Peyer's patch (tissue), 4 donors: Measurements from ENCODE around the gene FDX1. TPM values are rescaled to one million over a fixed set of nuclear protein-coding genes. Genes with fewer than 3 reads are reported as not detected.
"Not testable (repeated sequence)": the region's sequence is repeated elsewhere in the genome, so short reads cannot be mapped to it uniquely, and the experiment has no call there.

Experiments
- DNase-seq, 3 donors: peaks; one replicate each; pipeline ENCODE4 v3.0.0-alpha.2; 2017 to 2019
- H3K27ac ChIP-seq, 4 donors: fragments of 200-600 bp; sonication (generic); one replicate each; pipeline ENCODE4 v1.5.1; 2016 to 2019
- H3K27me3 ChIP-seq, 2 donors: fragments of 200-600 bp; sonication (generic); one replicate each; pipeline ENCODE4 v1.5.1; 2019
- H3K36me3 ChIP-seq, 3 donors: fragments of 200-600 bp; sonication (generic); one replicate each; pipeline ENCODE4 v1.5.1; 2016 to 2019
- H3K4me1 ChIP-seq, 4 donors: fragments of 200-600 bp; sonication (generic); one replicate each; pipeline ENCODE4 v1.5.1; 2016 to 2019
- H3K4me3 ChIP-seq, 4 donors: fragments of 200-600 bp; sonication (generic); 1 replicate in 3 of 4; 2 replicates in 1 of 4; pipeline ENCODE4 v1.5.1; 2016 to 2019; ENCODE audit warnings: mild to moderate bottlenecking in 1 of 4
- H3K9me3 ChIP-seq, 4 donors: fragments of 200-600 bp; sonication (generic); one replicate each; pipeline ENCODE4 v1.5.1; 2016 to 2019; ENCODE audit warnings: mild to moderate bottlenecking in 1 of 4
- CTCF ChIP-seq, 6 experiments: fragments of 450-650 bp in 4 of 6; fragments of 200-600 bp in 2 of 6; sonication (generic) in 1 of 6; IDR thresholded peaks; one replicate each; pipeline ENCODE4 v1.5.1; 2017 to 2019; ENCODE audit warnings: antibody characterized with exemption in 6 of 6, mild to moderate bottlenecking in 3 of 6, moderate library complexity in 1 of 6
- POLR2A ChIP-seq, 2 donors: fragments of 450-650 bp; IDR thresholded peaks; one replicate each; pipeline ENCODE4 v1.5.1; 2017; ENCODE audit warnings: antibody characterized with exemption in 2 of 2, mild to moderate bottlenecking in 2 of 2, moderate library complexity in 2 of 2
- total RNA-seq, 4 donors: library from RNA; depleted of rRNA; stranded (reverse); fragments of >200 nt; gene quantifications; one replicate each; pipeline ENCODE4 v1.1.0, GENCODE V29; 2016

Gene FDX1
- total RNA-seq, 4 donors from 2014 or later, result 14.0 to 25.0 (median 15.5) TPM

GRCh38 chr11:110407315-110407714 is 22.4 kb upstream of the FDX1 start:
- no peaks in the 10 kb centered on the region for H3K4me1 ChIP-seq
- H3K9me3 ChIP-seq, result no peaks in the 10 kb centered on the region

GRCh38 chr11:110409174-110409573 is 20.6 kb upstream of the FDX1 start:
- no peak overlapping the region for H3K4me3 ChIP-seq
- no peaks in the 10 kb centered on the region for H3K27me3 ChIP-seq
- TF ChIP-seq CTCF (IDR thresholded peaks at IDR 0.05) (no peak), POLR2A (IDR thresholded peaks at IDR 0.05) (no peak)
- H3K27ac ChIP-seq, result no peak overlapping the region
- H3K9me3 ChIP-seq, result no peaks in the 10 kb centered on the region
- DNase-seq, result no peak
- H3K4me1 ChIP-seq, result no peaks in the 10 kb centered on the region
- no peaks in the 10 kb centered on the region for H3K36me3 ChIP-seq

More at GRCh38 chr11:110407315-110407714, 22.4 kb upstream of the FDX1 start:
- Histone ChIP-seq H3K4me3 (no peak overlapping the region), H3K27ac (no peak overlapping the region), H3K27me3 (no peaks in the 10 kb centered on the region), H3K36me3 (no peaks in the 10 kb centered on the region)
- no peak for TF ChIP-seq POLR2A (IDR thresholded peaks at IDR 0.05)
- no peak for TF ChIP-seq CTCF (IDR thresholded peaks at IDR 0.05)
- DNase-seq, result no peak

- Histone ChIP-seq H3K9me3 (no peaks in the 10 kb centered on the region), H3K4me3 (no peak overlapping the region), H3K27me3 (no peaks in the 10 kb centered on the region), H3K4me1 (no peaks in the 10 kb centered on the region), H3K36me3 (no peaks in the 10 kb centered on the region), H3K27ac (no peak overlapping the region)
- DNase-seq, result no peak
- TF ChIP-seq POLR2A (IDR thresholded peaks at IDR 0.05) (no peak), CTCF (IDR thresholded peaks at IDR 0.05) (no peak)
Measured at GRCh38 chr11:110410651-110411050, 19.1 kb upstream of the FDX1 start.

- no peak overlapping the region for H3K4me3 ChIP-seq
- no peak for DNase-seq
- no peaks in the 10 kb centered on the region for H3K9me3 ChIP-seq
- no peaks in the 10 kb centered on the region for H3K4me1 ChIP-seq
- no peaks in the 10 kb centered on the region for H3K27me3 ChIP-seq
- no peak overlapping the region for H3K27ac ChIP-seq
- TF ChIP-seq CTCF (IDR thresholded peaks at IDR 0.05) (no peak), POLR2A (IDR thresholded peaks at IDR 0.05) (no peak)
- no peaks in the 10 kb centered on the region for H3K36me3 ChIP-seq
Measured at GRCh38 chr11:110415081-110415480, 14.7 kb upstream of the FDX1 start.

- not testable (repeated sequence) for DNase-seq, H3K4me1 ChIP-seq, H3K9me3 ChIP-seq, H3K27me3 ChIP-seq, H3K4me3 ChIP-seq, H3K27ac ChIP-seq, H3K36me3 ChIP-seq
Measured at GRCh38 chr11:110421658-110422057, 8.1 kb upstream of the FDX1 start.

GRCh38 chr11:110422306-110422905 is 7.3 kb upstream of the FDX1 start:
- no peaks in the 10 kb centered on the region for H3K36me3 ChIP-seq
- no peak for TF ChIP-seq CTCF (IDR thresholded peaks at IDR 0.05)
- TF ChIP-seq POLR2A (IDR thresholded peaks at IDR 0.05), result no peak
- no peak overlapping the region for H3K27ac ChIP-seq
- H3K4me3 ChIP-seq, result no peak overlapping the region
- H3K4me1 ChIP-seq, result no peaks in the 10 kb centered on the region
- H3K27me3 ChIP-seq, result no peaks in the 10 kb centered on the region
- DNase-seq, result no peak
- peaks cover 0 to 3% (median 0%) of the 10 kb centered on the region in 4 donors for H3K9me3 ChIP-seq
